Mesothelial cell of epicardium (in vitro differentiated cells): ENCODE results near the gene PCGF2. TPM values are rescaled to one million over a fixed set of nuclear protein-coding genes. Genes with fewer than 3 reads are reported as not detected.

ENCODE experiments used
- DNase-seq, 2 experiments: peaks; one replicate each; pipeline ENCODE4 v3.0.0; 2021; ENCODE audit warnings: low spot score in 2 of 2; ENCODE audit not compliant: unreplicated experiment in 2 of 2
- H3K27ac Mint-ChIP-seq: 2 replicates; pipeline ENCODE4 v1.8.0; 2021; ENCODE audit warnings: mixed read lengths
- H3K27me3 Mint-ChIP-seq: 2 replicates; pipeline ENCODE4 v1.8.0; 2021; ENCODE audit warnings: low read depth, mixed read lengths
- H3K36me3 Mint-ChIP-seq: 2 replicates; pipeline ENCODE4 v1.8.0; 2021; ENCODE audit warnings: mixed read lengths
- H3K4me1 Mint-ChIP-seq: 2 replicates; pipeline ENCODE4 v1.8.0; 2021; ENCODE audit warnings: mixed read lengths
- H3K4me3 Mint-ChIP-seq: 2 replicates; pipeline ENCODE4 v1.8.0; 2021; ENCODE audit warnings: mild to moderate bottlenecking, moderate library complexity, mixed read lengths
- H3K9me3 Mint-ChIP-seq: 2 replicates; pipeline ENCODE4 v1.8.0; 2021; ENCODE audit warnings: mixed read lengths
- total RNA-seq: library from RNA; stranded (reverse); gene quantifications from 3 replicates; pipeline ENCODE4 v1.2.1, GENCODE V29; 2021
- TF ChIP-seq, protein P1 (sequence below): fragments of 200-600 bp; sonication (generic); IDR thresholded peaks from one replicate; pipeline ENCODE4 v1.5.0; 2021; ENCODE audit warnings: antibody characterized with exemption; ENCODE audit not compliant: unreplicated experiment

Gene PCGF2
- total RNA-seq, 1 donor from 2014 or later: 83.3 TPM

DNA sequence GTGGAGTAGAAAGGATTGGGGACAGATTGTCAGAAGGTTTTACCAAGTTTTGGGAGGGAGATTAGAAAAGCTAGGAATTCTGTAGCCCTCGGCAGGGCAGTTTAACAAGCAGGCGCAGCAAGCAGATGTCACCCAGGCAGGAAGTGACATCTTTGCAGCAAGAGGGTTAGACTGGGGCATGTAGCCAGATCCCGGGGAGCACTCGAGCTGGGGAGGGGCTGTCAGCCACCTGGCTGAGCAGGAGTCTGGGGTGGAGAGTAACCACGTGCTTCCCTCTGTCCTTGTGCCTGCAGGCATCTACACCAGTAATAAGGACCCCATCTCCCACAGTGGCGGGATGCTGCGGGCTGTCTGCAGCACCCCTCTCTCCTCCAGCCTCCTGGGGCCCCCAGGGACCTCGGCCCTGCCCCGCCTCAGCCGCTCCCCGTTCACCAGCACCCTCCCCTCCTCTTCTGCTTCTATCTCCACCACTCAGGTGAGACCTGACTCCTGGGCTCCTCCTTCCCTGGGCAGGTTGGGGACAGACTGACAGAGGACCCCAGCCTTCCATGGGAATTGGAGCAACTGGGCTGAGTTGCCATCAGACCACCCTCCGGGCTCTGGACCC, 30.9 kb downstream of the PCGF2 start:
- DNase-seq: no peak
- Mint-ChIP-seq H3K27ac (no peak overlapping the region), H3K4me3 (no peak overlapping the region), H3K4me1 (peaks cover 18% of the 10 kb centered on the region), H3K9me3 (no peaks in the 10 kb centered on the region), H3K36me3 (peaks cover 19% of the 10 kb centered on the region), H3K27me3 (no peaks in the 10 kb centered on the region)
- TF ChIP-seq, protein P1, sequence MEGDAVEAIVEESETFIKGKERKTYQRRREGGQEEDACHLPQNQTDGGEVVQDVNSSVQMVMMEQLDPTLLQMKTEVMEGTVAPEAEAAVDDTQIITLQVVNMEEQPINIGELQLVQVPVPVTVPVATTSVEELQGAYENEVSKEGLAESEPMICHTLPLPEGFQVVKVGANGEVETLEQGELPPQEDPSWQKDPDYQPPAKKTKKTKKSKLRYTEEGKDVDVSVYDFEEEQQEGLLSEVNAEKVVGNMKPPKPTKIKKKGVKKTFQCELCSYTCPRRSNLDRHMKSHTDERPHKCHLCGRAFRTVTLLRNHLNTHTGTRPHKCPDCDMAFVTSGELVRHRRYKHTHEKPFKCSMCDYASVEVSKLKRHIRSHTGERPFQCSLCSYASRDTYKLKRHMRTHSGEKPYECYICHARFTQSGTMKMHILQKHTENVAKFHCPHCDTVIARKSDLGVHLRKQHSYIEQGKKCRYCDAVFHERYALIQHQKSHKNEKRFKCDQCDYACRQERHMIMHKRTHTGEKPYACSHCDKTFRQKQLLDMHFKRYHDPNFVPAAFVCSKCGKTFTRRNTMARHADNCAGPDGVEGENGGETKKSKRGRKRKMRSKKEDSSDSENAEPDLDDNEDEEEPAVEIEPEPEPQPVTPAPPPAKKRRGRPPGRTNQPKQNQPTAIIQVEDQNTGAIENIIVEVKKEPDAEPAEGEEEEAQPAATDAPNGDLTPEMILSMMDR: no peak

DNA sequence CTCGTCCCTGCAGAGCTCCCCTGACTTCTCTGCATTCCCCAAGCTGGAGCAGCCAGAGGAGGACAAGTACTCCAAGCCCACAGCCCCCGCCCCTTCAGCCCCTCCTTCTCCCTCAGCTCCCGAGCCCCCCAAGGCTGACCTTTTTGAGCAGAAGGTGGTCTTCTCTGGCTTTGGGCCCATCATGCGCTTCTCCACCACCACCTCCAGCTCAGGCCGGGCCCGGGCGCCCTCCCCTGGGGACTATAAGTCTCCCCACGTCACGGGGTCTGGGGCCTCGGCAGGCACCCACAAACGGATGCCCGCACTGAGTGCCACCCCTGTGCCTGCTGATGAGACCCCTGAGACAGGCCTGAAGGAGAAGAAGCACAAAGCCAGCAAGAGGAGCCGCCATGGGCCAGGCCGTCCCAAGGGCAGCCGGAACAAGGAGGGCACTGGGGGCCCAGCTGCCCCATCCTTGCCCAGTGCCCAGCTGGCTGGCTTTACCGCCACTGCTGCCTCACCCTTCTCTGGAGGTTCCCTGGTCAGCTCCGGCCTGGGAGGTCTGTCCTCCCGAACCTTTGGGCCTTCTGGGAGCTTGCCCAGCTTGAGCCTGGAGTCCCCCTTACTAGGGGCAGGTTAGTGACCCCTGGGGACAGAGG, 31.6 kb downstream of the PCGF2 start:
- Mint-ChIP-seq H3K27me3 (no peaks in the 10 kb centered on the region), H3K27ac (no peak overlapping the region), H3K36me3 (peaks cover 19% of the 10 kb centered on the region), H3K9me3 (no peaks in the 10 kb centered on the region), H3K4me1 (peaks cover 18% of the 10 kb centered on the region), H3K4me3 (no peak overlapping the region)
- no peak for DNase-seq
- TF ChIP-seq, protein P1: no peak

DNA sequence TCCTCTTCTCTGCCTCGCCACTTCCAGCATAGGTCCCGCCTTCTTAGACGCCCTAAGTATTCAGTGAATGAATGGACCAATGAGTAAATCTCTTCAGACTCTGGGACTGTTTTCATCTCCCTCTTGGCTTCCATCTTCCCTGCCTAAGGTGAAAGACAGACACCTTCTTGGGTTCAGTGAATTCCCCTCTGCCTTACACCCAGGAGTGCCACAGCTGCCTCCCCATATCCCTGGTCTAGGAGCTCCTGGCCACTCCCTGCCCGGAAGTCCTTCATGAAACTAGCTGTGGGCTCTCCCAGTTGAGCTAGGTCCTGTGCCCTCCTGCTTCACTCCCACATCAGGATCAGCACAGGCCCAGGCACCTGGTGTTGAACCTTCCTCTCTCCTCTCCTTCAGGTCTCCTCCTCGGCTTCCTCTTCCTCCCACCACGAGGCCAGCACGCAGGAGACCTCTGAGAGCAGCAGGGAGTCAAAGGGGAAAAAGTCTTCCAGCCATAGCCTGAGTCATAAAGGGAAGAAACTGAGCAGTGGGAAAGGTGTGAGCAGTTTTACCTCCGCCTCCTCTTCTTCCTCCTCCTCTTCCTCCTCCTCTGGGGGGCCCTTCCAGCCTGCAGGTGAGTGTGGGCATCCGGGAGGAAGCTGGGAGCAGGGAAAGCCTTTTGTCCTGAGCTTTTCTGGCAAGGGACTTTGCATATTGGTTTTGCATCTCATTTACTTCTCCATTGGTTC, 32.8 kb downstream of the PCGF2 start:
- TF ChIP-seq, protein P1: no peak
- H3K27me3 Mint-ChIP-seq: no peaks in the 10 kb centered on the region
- H3K4me1 Mint-ChIP-seq: peaks cover 14% of the 10 kb centered on the region
- H3K27ac Mint-ChIP-seq: no peak overlapping the region
- DNase-seq: no peak
- no peak overlapping the region for H3K4me3 Mint-ChIP-seq
- no peaks in the 10 kb centered on the region for H3K9me3 Mint-ChIP-seq
- peaks cover 16% of the 10 kb centered on the region for H3K36me3 Mint-ChIP-seq

DNA sequence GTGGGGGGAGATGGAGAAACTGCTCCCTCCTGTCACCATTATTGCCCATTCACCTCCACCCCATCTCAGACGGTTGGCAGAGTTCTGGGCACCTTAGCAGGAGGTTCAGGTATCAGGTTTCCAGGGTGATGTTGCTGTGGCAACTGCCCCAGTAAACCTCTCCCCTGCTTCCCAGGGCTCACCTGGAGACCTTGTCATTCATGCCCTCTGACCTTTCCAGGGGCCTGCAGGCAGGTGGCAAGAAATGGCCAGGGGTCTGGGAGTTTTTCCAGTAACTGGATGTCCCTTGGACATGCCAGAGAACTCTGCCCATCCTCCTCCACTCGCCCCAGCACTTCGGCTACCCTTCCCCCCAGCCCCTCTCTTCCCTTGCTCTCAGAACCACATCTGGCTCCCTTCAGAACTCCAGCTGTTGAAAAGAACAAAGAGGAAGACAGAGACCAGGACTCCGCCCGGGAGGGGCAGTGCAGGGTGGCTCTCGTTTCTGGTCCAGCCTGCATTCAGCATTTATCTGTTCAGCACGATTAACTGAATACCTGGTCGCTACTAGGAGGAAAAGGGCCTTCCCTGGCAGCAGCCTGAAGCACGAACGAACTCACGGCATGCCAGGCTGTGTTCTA, 34.6 kb downstream of the PCGF2 start:
- TF ChIP-seq, protein P1: no peak
- Mint-ChIP-seq H3K36me3 (peaks cover 24% of the 10 kb centered on the region), H3K4me3 (no peak overlapping the region), H3K27ac (no peak overlapping the region), H3K4me1 (peaks cover 3% of the 10 kb centered on the region), H3K27me3 (no peaks in the 10 kb centered on the region), H3K9me3 (no peaks in the 10 kb centered on the region)
- no peak for DNase-seq

DNA sequence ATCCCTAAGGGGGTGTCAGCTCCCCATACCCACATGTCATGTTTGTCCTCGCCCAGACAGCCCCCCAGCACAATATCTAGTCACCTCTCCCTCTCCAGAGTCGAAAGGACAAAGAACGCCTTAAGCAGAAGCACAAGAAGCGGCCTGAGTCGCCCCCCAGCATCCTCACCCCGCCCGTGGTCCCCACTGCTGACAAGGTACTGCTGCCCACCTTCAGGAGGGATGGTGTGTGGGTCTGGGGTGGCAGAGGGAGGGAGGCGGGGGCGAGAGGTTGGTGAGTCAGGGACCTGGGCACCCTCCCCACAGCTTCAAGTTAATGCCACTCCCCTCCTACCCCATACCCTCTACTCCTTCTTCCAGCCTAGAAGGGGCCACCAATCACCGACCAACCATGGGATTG, 35.5 kb downstream of the PCGF2 start:
- no peak for DNase-seq
- no peaks in the 10 kb centered on the region for H3K9me3 Mint-ChIP-seq
- TF ChIP-seq, protein P1: no peak

More for the DNA sequence above, 35.5 kb downstream of the PCGF2 start:
- no peak overlapping the region for H3K4me3 Mint-ChIP-seq
- H3K27ac Mint-ChIP-seq: no peak overlapping the region
- H3K4me1 Mint-ChIP-seq: no peaks in the 10 kb centered on the region
- peaks cover 20% of the 10 kb centered on the region for H3K36me3 Mint-ChIP-seq
- no peaks in the 10 kb centered on the region for H3K27me3 Mint-ChIP-seq
